Trophoblast cell (in vitro differentiated cells and primary cell): Measurements from ENCODE around the gene NAP1L4.

ENCODE experiments used
- DNase-seq, 2 donors: peaks; one replicate each; pipeline ENCODE4 v3.0.0-alpha.2; 2016
- H2AFZ ChIP-seq: 2 replicates; pipeline ENCODE4 v1.6.1; 2013; ENCODE audit warnings: low read length, moderate library complexity, mild to moderate bottlenecking; ENCODE audit not compliant: insufficient read depth, poor library complexity
- H2AK5ac ChIP-seq: 2 replicates; pipeline ENCODE4 v1.6.1; 2013; ENCODE audit warnings: mild to moderate bottlenecking, low read length
- H2BK120ac ChIP-seq: 2 replicates; pipeline ENCODE4 v1.6.1; 2013; ENCODE audit warnings: low read length, mild to moderate bottlenecking, moderate library complexity; ENCODE audit not compliant: insufficient read depth, poor library complexity
- H2BK12ac ChIP-seq: 2 replicates; pipeline ENCODE4 v1.6.1; 2013; ENCODE audit warnings: mild to moderate bottlenecking, low read length, moderate library complexity
- H2BK5ac ChIP-seq: 2 replicates; pipeline ENCODE4 v1.6.1; 2013; ENCODE audit warnings: low read length, low read depth, moderate library complexity, mild to moderate bottlenecking; ENCODE audit not compliant: poor library complexity
- H3K14ac ChIP-seq: 2 replicates; pipeline ENCODE4 v1.6.1; 2013; ENCODE audit warnings: mild to moderate bottlenecking, low read length
- H3K18ac ChIP-seq: 2 replicates; pipeline ENCODE4 v1.6.1; 2013; ENCODE audit warnings: mild to moderate bottlenecking, low read length
- H3K23ac ChIP-seq: 2 replicates; pipeline ENCODE4 v1.6.1; 2013; ENCODE audit warnings: low read length
- H3K27ac ChIP-seq: 2 replicates; pipeline ENCODE4 v1.5.1; 2013; ENCODE audit warnings: low read depth, mild to moderate bottlenecking, inconsistent platforms, low read length, moderate library complexity
- H3K27me3 ChIP-seq: 2 replicates; pipeline ENCODE4 v1.6.1; 2013; ENCODE audit warnings: inconsistent platforms, mild to moderate bottlenecking, low read length, moderate library complexity; ENCODE audit not compliant: insufficient read depth
- H3K36me3 ChIP-seq, 2 experiments: 1 replicate in 1 of 2; 2 replicates in 1 of 2; pipeline ENCODE4 v1.6.1; 2013; ENCODE audit warnings: low read length in 2 of 2, mild to moderate bottlenecking in 2 of 2, moderate library complexity in 1 of 2; ENCODE audit not compliant: insufficient read depth in 2 of 2, control insufficient read depth in 1 of 2
- H3K4ac ChIP-seq: 2 replicates; pipeline ENCODE4 v1.6.1; 2013; ENCODE audit warnings: low read depth, mild to moderate bottlenecking, low read length, moderate library complexity
- H3K4me1 ChIP-seq, 2 experiments: 1 replicate in 1 of 2; 2 replicates in 1 of 2; pipeline ENCODE4 v1.6.1; 2013; ENCODE audit warnings: low read length in 2 of 2, mild to moderate bottlenecking in 2 of 2, moderate library complexity in 1 of 2; ENCODE audit not compliant: insufficient read depth in 2 of 2, control insufficient read depth in 1 of 2
- H3K4me2 ChIP-seq: 2 replicates; pipeline ENCODE4 v1.6.1; 2013; ENCODE audit warnings: inconsistent platforms, mild to moderate bottlenecking, low read length, moderate library complexity
- H3K4me3 ChIP-seq: 2 replicates; pipeline ENCODE4 v1.5.1; 2013; ENCODE audit warnings: mild to moderate bottlenecking, low read depth, low read length, inconsistent platforms
- H3K79me1 ChIP-seq: one replicate; pipeline ENCODE4 v1.6.1; 2013; ENCODE audit warnings: low read length
- H3K79me2 ChIP-seq: 2 replicates; pipeline ENCODE4 v1.6.1; 2013; ENCODE audit warnings: low read length, mild to moderate bottlenecking; ENCODE audit not compliant: control insufficient read depth, insufficient read depth, poor library complexity
- H3K9ac ChIP-seq: 2 replicates; pipeline ENCODE4 v1.6.1; 2013; ENCODE audit warnings: mild to moderate bottlenecking, low read length
- H3K9me3 ChIP-seq: 2 replicates; pipeline ENCODE4 v1.6.1; 2013; ENCODE audit warnings: low read depth, mild to moderate bottlenecking, control low read depth, inconsistent platforms, low read length; ENCODE audit not compliant: insufficient read depth
- H4K12ac ChIP-seq: 2 replicates; pipeline ENCODE4 v1.6.1; 2013; ENCODE audit warnings: low read depth, mild to moderate bottlenecking, low read length, moderate library complexity
- H4K8ac ChIP-seq: 2 replicates; pipeline ENCODE4 v1.6.1; 2013; ENCODE audit warnings: low read depth, mild to moderate bottlenecking, low read length, moderate library complexity
- H4K91ac ChIP-seq: one replicate; pipeline ENCODE4 v1.6.1; 2013; ENCODE audit warnings: low read depth, mild to moderate bottlenecking, low read length, moderate library complexity
- WGBS: extraction: QIAGEN DNeasy Blood & Tissue Kit; methylation state at CpG from one replicate; pipeline ENCODE4 v1.1.7; 2013; ENCODE audit warnings: missing lambda C conversion rate; ENCODE audit not compliant: insufficient read length, insufficient coverage; ENCODE audit errors: extremely low coverage; 5-methylcytosine and 5-hydroxymethylcytosine counted together

NAP1L4 gene

DNA sequence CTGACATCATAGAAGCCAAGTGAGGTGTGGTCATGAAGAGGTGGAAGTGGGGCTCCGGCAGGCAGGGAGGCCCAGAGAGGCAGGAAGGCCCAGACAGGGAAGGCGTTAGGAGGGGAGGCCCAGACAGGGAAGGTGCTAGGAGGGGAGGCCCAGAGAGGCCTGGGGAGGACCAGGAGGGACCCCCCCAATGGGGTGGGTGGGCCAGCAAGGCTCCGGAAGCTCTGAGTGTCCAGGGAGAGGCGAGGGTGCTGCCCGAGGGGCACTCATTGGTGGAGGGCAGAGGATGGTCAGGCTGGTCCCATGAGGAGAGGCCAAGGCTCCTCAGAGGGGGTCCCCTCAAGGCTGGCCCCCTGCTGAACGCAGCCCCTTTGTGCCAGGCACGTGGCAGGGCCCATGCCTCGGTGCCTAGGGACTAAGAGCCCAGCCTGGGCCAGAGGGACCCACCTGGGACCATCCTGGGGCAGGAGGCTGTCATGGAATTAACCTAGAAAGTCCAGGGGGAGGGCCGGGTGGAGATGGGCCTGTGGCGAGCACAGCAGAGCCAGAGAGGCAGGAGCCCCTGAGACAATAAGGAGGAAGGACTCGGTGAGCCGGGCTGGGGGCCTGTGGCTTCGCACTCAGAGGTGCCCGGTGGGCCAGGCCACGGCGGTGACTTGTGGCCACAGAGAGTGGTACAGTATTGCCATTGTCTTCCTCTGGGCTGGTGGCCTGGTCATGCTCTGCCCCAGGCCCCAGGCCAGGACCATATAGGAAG lies 75.1 kb downstream of the NAP1L4 start:
- no peak overlapping the region for H4K12ac ChIP-seq
- H3K4me1 ChIP-seq, result peaks cover 12 to 15% of the 10 kb centered on the region in 2 experiments
- H3K36me3 ChIP-seq, result no peaks in the 10 kb centered on the region
- no peak overlapping the region for H3K18ac ChIP-seq
- H3K9ac ChIP-seq, result no peak overlapping the region
- H3K27me3 ChIP-seq, result no peaks in the 10 kb centered on the region
- peaks cover 3% of the 10 kb centered on the region for H3K79me1 ChIP-seq
- H3K4ac ChIP-seq, result no peak overlapping the region
- no CpG with 5 or more reads among the region's 16 CpGs for WGBS
- H2BK12ac ChIP-seq, result no peak overlapping the region
- H3K27ac ChIP-seq, result no peak overlapping the region
- peaks cover 1% of the 10 kb centered on the region for H3K9me3 ChIP-seq
- H3K4me2 ChIP-seq, result no peak overlapping the region
- no peak overlapping the region for H4K91ac ChIP-seq
- no peak overlapping the region for H2BK120ac ChIP-seq
- no peak overlapping the region for H4K8ac ChIP-seq
- H2AFZ ChIP-seq, result no peak overlapping the region
- H3K14ac ChIP-seq, result no peak overlapping the region
- DNase-seq, result no peak
- no peak overlapping the region for H2AK5ac ChIP-seq
- H2BK5ac ChIP-seq, result no peak overlapping the region
- H3K79me2 ChIP-seq, result no peaks in the 10 kb centered on the region
- no peak overlapping the region for H3K23ac ChIP-seq
- no peak overlapping the region for H3K4me3 ChIP-seq

DNA sequence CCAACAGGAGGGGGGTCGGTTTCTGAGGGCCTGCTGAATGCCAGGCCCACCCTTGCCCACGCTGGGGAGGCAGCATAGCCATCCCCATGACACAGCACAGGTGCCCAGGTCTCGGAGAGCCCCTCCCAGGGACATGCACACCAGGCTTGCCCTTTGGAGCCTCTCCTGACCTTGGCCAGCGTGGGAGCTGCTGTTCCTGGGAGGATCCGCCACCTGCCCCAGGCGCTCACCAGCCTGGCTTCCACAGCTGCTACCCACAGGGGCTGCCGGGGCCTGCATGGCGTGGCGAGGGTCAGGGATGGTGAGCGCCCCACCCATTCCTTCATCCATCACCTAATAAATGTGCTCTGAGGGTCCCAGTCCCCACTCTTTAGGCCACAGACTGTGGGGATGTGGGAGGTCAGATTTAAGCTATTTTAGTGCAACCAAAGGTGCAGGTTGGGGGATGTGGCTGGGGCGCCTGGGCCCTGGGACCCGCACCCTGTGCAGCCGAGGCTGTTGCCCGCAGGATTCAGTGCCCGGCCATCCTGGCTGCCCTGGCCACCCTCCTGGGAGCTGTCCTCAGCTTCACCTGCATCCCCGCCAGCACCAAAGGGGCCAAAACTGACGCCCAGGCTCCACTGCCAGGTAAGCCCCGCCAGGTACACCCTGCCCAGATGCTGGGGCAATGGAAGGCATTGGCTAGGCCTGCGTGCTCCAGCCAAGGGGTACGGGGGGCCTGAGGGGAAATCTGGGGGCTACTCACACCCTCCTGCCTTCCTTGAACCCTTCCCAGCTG lies 75.8 kb downstream of the NAP1L4 start:
- no CpG with 5 or more reads among the region's 20 CpGs for WGBS
- no peak overlapping the region for H3K27ac ChIP-seq
- no peak overlapping the region for H3K18ac ChIP-seq
- H3K4me2 ChIP-seq, result no peak overlapping the region
- H2BK12ac ChIP-seq, result no peak overlapping the region
- H3K23ac ChIP-seq, result no peak overlapping the region
- H2AK5ac ChIP-seq, result no peak overlapping the region
- no peak overlapping the region for H2BK5ac ChIP-seq
- no peak overlapping the region for H3K4me3 ChIP-seq
- H2AFZ ChIP-seq, result no peak overlapping the region
- no peaks in the 10 kb centered on the region for H3K79me2 ChIP-seq
- no peak overlapping the region for H2BK120ac ChIP-seq
- H3K14ac ChIP-seq, result no peak overlapping the region
- peaks cover 3% of the 10 kb centered on the region for H3K79me1 ChIP-seq
- no peak for DNase-seq
- H3K36me3 ChIP-seq, result no peaks in the 10 kb centered on the region
- H4K12ac ChIP-seq, result no peak overlapping the region
- H3K4me1 ChIP-seq, result peaks cover 14 to 18% of the 10 kb centered on the region in 2 experiments
- no peak overlapping the region for H3K4ac ChIP-seq
- H4K8ac ChIP-seq, result no peak overlapping the region
- H3K9me3 ChIP-seq, result peaks cover 1% of the 10 kb centered on the region
- no peaks in the 10 kb centered on the region for H3K27me3 ChIP-seq
- no peak overlapping the region for H3K9ac ChIP-seq
- no peak overlapping the region for H4K91ac ChIP-seq

DNA sequence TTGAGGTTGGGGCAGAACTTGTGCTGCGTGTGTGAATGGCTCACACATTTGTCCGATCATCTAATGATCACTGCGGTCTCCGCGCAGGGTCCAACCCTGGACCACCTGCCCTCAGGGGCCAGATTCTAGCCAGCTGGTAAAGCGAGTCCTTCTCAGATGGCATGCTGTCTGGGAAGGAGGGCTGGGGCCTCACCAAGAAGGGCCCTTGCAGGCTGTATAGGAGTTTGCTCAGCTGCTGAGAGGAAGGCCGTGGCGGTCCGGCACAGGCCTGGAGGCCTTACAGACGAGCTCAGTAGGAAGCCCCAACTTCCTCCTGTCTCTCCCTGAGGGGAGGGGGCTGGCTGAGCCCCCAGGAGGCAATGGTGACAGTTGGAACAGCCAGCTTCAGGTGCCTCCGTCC lies 76.7 kb downstream of the NAP1L4 start:
- Histone ChIP-seq H2AK5ac (no peak overlapping the region), H3K9me3 (peaks cover 1% of the 10 kb centered on the region), H2BK12ac (no peak overlapping the region), H3K4me1 (peaks cover 14 to 18% of the 10 kb centered on the region in 2 experiments), H4K8ac (no peak overlapping the region), H4K91ac (no peak overlapping the region), H3K14ac (no peak overlapping the region), H2BK120ac (no peak overlapping the region), H3K18ac (no peak overlapping the region), H3K4me2 (no peak overlapping the region), H3K79me1 (peaks cover 3% of the 10 kb centered on the region), H2AFZ (no peak overlapping the region), H3K4ac (no peak overlapping the region), H3K9ac (no peak overlapping the region), H3K27me3 (no peaks in the 10 kb centered on the region), H3K36me3 (no peaks in the 10 kb centered on the region), H2BK5ac (no peak overlapping the region), H3K27ac (no peak overlapping the region), H3K79me2 (no peaks in the 10 kb centered on the region), H3K23ac (no peak overlapping the region), H4K12ac (no peak overlapping the region), H3K4me3 (no peak overlapping the region)
- DNase-seq, result no peak
- no CpG with 5 or more reads among the region's 11 CpGs for WGBS

GRCh38 chr11:2914455-2915195 lies 77.5 kb downstream of the NAP1L4 start:
- H3K4me3 ChIP-seq, result no peak overlapping the region
- H2BK12ac ChIP-seq, result no peak overlapping the region
- no peaks in the 10 kb centered on the region for H3K27me3 ChIP-seq
- H2AK5ac ChIP-seq, result no peak overlapping the region
- H3K9ac ChIP-seq, result no peak overlapping the region
- H4K12ac ChIP-seq, result no peak overlapping the region
- H3K36me3 ChIP-seq, result no peaks in the 10 kb centered on the region
- H2AFZ ChIP-seq, result no peak overlapping the region
- peaks cover 1% of the 10 kb centered on the region for H3K9me3 ChIP-seq
- no CpG with 5 or more reads among the region's 18 CpGs for WGBS
- H3K79me1 ChIP-seq, result peaks cover 3% of the 10 kb centered on the region
- no peak for DNase-seq
- no peak overlapping the region for H3K27ac ChIP-seq
- peaks cover 14 to 18% of the 10 kb centered on the region in 2 experiments for H3K4me1 ChIP-seq
- H3K79me2 ChIP-seq, result no peaks in the 10 kb centered on the region
- no peak overlapping the region for H4K91ac ChIP-seq
- H3K23ac ChIP-seq, result no peak overlapping the region
- H3K4ac ChIP-seq, result no peak overlapping the region
- H3K14ac ChIP-seq, result no peak overlapping the region
- no peak overlapping the region for H2BK120ac ChIP-seq
- H2BK5ac ChIP-seq, result no peak overlapping the region
- no peak overlapping the region for H3K4me2 ChIP-seq
- H4K8ac ChIP-seq, result no peak overlapping the region
- H3K18ac ChIP-seq, result no peak overlapping the region
